Sigmoid colon (tissue), 7 donors: ENCODE results near the gene MOB1A. TPM values are rescaled to one million over a fixed set of nuclear protein-coding genes. Genes with fewer than 3 reads are reported as not detected.

ENCODE experiments used
- DNase-seq: peaks from one replicate; pipeline ENCODE4 v3.0.0-alpha.2; 2019
- H3K27ac ChIP-seq, 4 donors: fragments of 200-600 bp; sonication (generic); one replicate each; pipeline ENCODE4 v1.5.1; 2016 to 2019; ENCODE audit warnings: mild to moderate bottlenecking in 1 of 4
- H3K27me3 ChIP-seq, 3 donors: fragments of 200-600 bp; sonication (generic); one replicate each; pipeline ENCODE4 v1.5.1; 2019; ENCODE audit warnings: mild to moderate bottlenecking in 1 of 3
- H3K36me3 ChIP-seq, 4 donors: fragments of 200-600 bp; sonication (generic); one replicate each; pipeline ENCODE4 v1.5.1; 2016 to 2019
- H3K4me1 ChIP-seq, 4 donors: fragments of 200-600 bp; sonication (generic); one replicate each; pipeline ENCODE4 v1.5.1; 2017 to 2019
- H3K4me3 ChIP-seq, 4 donors: fragments of 200-600 bp; sonication (generic); one replicate each; pipeline ENCODE4 v1.5.1; 2017 to 2019; ENCODE audit warnings: mild to moderate bottlenecking in 2 of 4, moderate library complexity in 1 of 4
- H3K9me3 ChIP-seq, 4 donors: fragments of 200-600 bp in 3 of 4; sonication (generic) in 3 of 4; one replicate each; pipeline versions ENCODE4 v1.5.1 to v1.6.1; 2013 to 2019
- CTCF ChIP-seq, 4 experiments: fragments of 450-650 bp in 3 of 4; fragments of 200-600 bp in 1 of 4; IDR thresholded peaks; one replicate each; pipeline ENCODE4 v1.5.1; 2016 to 2019; ENCODE audit warnings: antibody characterized with exemption in 4 of 4, mild to moderate bottlenecking in 3 of 4, moderate library complexity in 2 of 4
- EP300 ChIP-seq, 4 donors: sonication (generic); formaldehyde crosslinking; IDR thresholded peaks; one replicate each; pipeline ENCODE4 v1.6.1; 2017; ENCODE audit warnings: antibody characterized with exemption in 4 of 4
- POLR2A ChIP-seq, 2 donors: fragments of 450-650 bp; IDR thresholded peaks; one replicate each; pipeline ENCODE4 v1.6.1; 2016; ENCODE audit warnings: antibody characterized with exemption in 2 of 2, mild to moderate bottlenecking in 2 of 2, moderate library complexity in 2 of 2
- POLR2AphosphoS5 ChIP-seq, 4 donors: sonication (generic); formaldehyde crosslinking; IDR thresholded peaks; one replicate each; pipeline ENCODE4 v1.6.1; 2017; ENCODE audit warnings: antibody characterized with exemption in 4 of 4
- WGBS, 2 donors: extraction: QIAGEN DNeasy Blood & Tissue Kit; methylation state at CpG; one replicate each; pipeline ENCODE4 v1.1.7; 2013; 5-methylcytosine and 5-hydroxymethylcytosine counted together
- intact Hi-C: fragments of 100-400 bp; cut with DNase I; formaldehyde crosslinking; loops from one replicate; pipeline ENCODE4 v1.15.1; 2023
- polyA plus RNA-seq, 3 donors: library from polyadenylated mRNA; stranded (reverse); fragments of 200-250 nt; gene quantifications; one replicate each; pipeline ENCODE4 v1.2.3, GENCODE V29; 2013
- total RNA-seq, 4 donors: library from RNA; depleted of rRNA; stranded (reverse); fragments of >200 nt; gene quantifications; one replicate each; pipeline ENCODE4 v1.1.0, GENCODE V29; 2016
- donor health status: healthy with polysubstance abuse.
- donor health status: Bipolar disorder and iron deficiency.
- donor health status: healthy.

MOB1A gene
- total and polyA plus RNA-seq, 7 donors = 51.1 to 108 (median 85.1) TPM

- no peaks in the 10 kb centered on the region for H3K27me3 ChIP-seq
- H3K9me3 ChIP-seq = no peaks in the 10 kb centered on the region
- no peak overlapping the region for H3K27ac ChIP-seq
- H3K4me1 ChIP-seq = peaks cover 0 to 45% (median 38%) of the 10 kb centered on the region in 4 donors
- H3K4me3 ChIP-seq = no peak overlapping the region
- H3K36me3 ChIP-seq = peaks cover 3 to 26% (median 16%) of the 10 kb centered on the region in 4 donors
- DNase-seq = no peak
- 86 to 97% methylated on average over 1 of the region's 1 CpG for WGBS, 2 donors
- intact Hi-C loops = no loop called here
- no peak for TF ChIP-seq CTCF (IDR thresholded peaks at IDR 0.05)
- no peak for TF ChIP-seq POLR2AphosphoS5 (IDR thresholded peaks at IDR 0.05)
- TF ChIP-seq POLR2A (IDR thresholded peaks at IDR 0.05) = no peak
- TF ChIP-seq EP300 (IDR thresholded peaks at IDR 0.05) = no peak
These were observed 3.8 kb downstream of the MOB1A start for GRCh38 chr2:74174909-74175308.

- no peak overlapping the region for H3K4me3 ChIP-seq
- TF ChIP-seq POLR2A (IDR thresholded peaks at IDR 0.05) (no peak), EP300 (IDR thresholded peaks at IDR 0.05) (no peak), CTCF (IDR thresholded peaks at IDR 0.05) (no peak), POLR2AphosphoS5 (IDR thresholded peaks at IDR 0.05) (no peak)
- no peaks in the 10 kb centered on the region for H3K9me3 ChIP-seq
- no peak for DNase-seq
- no peaks in the 10 kb centered on the region for H3K27me3 ChIP-seq
- intact Hi-C loops = no loop called here
- H3K27ac ChIP-seq = no peak overlapping the region
- H3K36me3 ChIP-seq = peaks cover 11 to 87% (median 50%) of the 10 kb centered on the region in 4 donors
- WGBS, 2 donors = 72 to 80% methylated on average over 2 of the region's 2 CpGs
- peaks cover 0 to 6% (median 3%) of the 10 kb centered on the region in 4 donors for H3K4me1 ChIP-seq
These were observed 9.9 kb downstream of the MOB1A start for GRCh38 chr2:74168739-74169138.

GRCh38 chr2:74164761-74165160 lies 13.9 kb downstream of the MOB1A start:
- WGBS, 2 donors = 95 to 98% methylated on average over 1 of the region's 1 CpG
- DNase-seq = no peak
- TF ChIP-seq POLR2A (IDR thresholded peaks at IDR 0.05) (no peak), POLR2AphosphoS5 (IDR thresholded peaks at IDR 0.05) (no peak), EP300 (IDR thresholded peaks at IDR 0.05) (no peak), CTCF (IDR thresholded peaks at IDR 0.05) (no peak)
- intact Hi-C loops = no loop called here
- H3K36me3 ChIP-seq = peaks cover 8 to 97% (median 42%) of the 10 kb centered on the region in 4 donors
- H3K27me3 ChIP-seq = no peaks in the 10 kb centered on the region
- no peak overlapping the region for H3K27ac ChIP-seq
- H3K4me3 ChIP-seq = no peak overlapping the region
- H3K9me3 ChIP-seq = no peaks in the 10 kb centered on the region
- no peaks in the 10 kb centered on the region for H3K4me1 ChIP-seq

- 95 to 96% methylated on average over 6 of the region's 6 CpGs for WGBS, 2 donors
- Histone ChIP-seq H3K36me3 (peaks cover 3 to 97% (median 46%) of the 10 kb centered on the region in 4 donors), H3K4me1 (no peaks in the 10 kb centered on the region)
These were observed 15.7 kb downstream of the MOB1A start for GRCh38 chr2:74162951-74163350.

More at GRCh38 chr2:74162951-74163350, 15.7 kb downstream of the MOB1A start:
- intact Hi-C loops = no loop called here
- H3K27ac ChIP-seq = no peak overlapping the region
- H3K9me3 ChIP-seq = no peaks in the 10 kb centered on the region
- no peak overlapping the region for H3K4me3 ChIP-seq
- H3K27me3 ChIP-seq = no peaks in the 10 kb centered on the region
- TF ChIP-seq POLR2A (IDR thresholded peaks at IDR 0.05) (no peak), CTCF (IDR thresholded peaks at IDR 0.05) (no peak), POLR2AphosphoS5 (IDR thresholded peaks at IDR 0.05) (no peak), EP300 (IDR thresholded peaks at IDR 0.05) (no peak)
- no peak for DNase-seq
